DMS79 (cell line): ENCODE measurements around the gene TBC1D32.
"Not testable (repeated sequence)": the region's sequence is repeated elsewhere in the genome, so short reads cannot be mapped to it uniquely, and the experiment has no call there.

Experiments
- DNase-seq: peaks from one replicate; lab custom pipeline; 2025; lab: John Stamatoyannopoulos, UW

Gene TBC1D32

DNA sequence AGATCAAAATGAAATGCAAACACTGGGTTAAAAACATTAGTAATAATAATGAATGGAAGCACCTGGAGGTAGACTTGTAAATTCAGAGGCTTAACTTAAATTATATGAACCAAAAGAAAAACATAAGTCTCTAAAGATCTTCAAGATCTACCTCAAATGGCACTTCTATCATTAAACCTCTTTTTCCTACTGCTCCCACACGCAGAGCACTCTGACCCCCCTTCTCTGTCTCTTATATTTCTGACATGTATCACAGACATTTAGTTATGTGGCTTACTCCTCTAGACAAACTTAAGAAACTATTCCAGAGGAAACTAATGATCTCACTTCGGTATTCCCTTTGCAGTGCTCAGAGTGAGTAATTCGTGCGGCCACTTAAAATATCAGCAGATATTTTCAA is 1.1 kb downstream of the TBC1D32 start:
- DNase-seq = no peak

DNA sequence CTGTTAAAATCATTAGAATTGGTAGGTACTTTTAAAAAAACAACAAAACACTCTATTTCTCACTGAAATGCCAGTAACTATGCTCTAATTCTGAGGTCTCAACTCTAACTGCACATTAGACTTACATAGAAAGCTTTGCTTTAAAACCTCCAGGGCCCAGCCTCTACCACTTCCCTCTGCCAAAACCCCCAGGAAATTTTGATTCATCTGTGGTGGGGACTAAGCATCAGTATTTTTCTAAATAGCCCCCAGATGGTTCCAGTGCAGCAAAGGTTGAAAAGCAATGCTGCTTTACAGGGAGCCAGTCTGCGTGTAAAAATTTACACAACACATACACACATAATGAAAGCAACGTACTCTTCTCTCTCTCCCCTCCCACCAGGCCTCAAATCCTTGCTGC is 3.8 kb downstream of the TBC1D32 start:
- DNase-seq = no peak

GRCh38 chr6:121321282-121321681 is 13.0 kb downstream of the TBC1D32 start:
- no peak for DNase-seq

- DNase-seq = no peak
Observed at GRCh38 chr6:121319603-121320002, 14.7 kb downstream of the TBC1D32 start.

GRCh38 chr6:121319112-121319553 is 15.1 kb downstream of the TBC1D32 start:
- no peak for DNase-seq

GRCh38 chr6:121314381-121315112 is 19.7 kb downstream of the TBC1D32 start:
- no peak for DNase-seq

GRCh38 chr6:121311814-121312213 is 22.5 kb downstream of the TBC1D32 start:
- DNase-seq = not testable (repeated sequence)

- DNase-seq = no peak
Observed at GRCh38 chr6:121310495-121310894, 23.8 kb downstream of the TBC1D32 start.

DNA sequence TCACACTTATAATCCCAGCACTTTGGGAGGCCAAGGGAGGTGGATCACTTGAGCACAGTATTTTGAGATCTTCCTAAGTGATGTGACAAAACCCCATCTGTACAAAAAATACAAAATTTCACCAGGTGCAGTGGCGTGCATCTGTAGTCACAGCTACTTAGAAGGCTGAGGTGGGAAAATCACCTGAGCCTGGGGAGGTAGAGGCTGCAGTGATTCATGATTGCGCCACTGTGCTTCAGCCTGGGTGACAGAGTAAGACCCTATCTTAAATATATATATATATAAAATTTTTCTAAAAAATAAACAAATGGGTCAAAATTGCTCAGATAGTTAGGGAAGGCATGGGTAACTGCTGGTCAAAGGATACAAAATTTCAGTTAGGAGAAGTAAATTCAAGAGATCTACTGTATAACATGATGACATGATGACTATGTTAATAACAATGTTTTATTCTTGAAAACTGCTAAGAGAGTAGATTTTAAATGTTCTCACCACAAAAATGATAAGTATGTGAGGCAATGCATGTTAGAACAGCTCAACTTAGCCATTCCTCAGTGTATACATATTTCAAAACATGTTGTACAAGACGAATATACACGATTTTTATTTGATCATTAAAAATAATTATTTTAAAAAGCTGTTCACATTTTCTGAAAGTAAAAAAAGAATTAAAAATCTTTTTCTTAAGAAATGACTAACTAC is 24.4 kb downstream of the TBC1D32 start:
- DNase-seq = no peak

DNA sequence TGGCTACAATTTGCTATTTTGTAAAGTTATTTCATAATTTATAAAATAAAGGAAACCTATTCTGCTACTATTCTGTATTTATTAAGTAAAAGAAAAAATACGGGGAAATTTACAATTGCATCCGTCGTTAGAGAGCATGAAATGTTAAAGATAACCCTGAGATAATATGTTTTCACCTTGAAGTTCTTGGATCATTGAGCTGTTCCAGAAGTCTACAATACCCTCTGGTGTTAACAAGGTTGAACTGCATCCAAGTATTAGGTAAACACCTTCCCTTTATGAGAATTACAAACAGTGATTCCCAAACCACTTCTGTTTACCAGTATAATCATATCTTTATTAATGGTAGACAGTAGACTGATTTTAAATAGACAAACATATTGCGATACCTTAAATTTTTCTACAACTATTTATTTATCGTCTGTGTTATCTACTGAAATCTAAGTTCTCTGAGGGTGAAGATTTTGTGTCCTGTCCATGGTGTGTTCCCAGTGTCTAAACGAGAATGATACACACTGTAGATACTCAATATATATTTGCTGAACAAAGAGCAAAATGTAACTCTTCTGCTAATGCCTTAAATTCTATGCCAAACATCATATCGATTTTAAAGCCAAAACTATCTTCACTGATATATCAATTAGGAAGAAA is 28.2 kb downstream of the TBC1D32 start:
- DNase-seq = no peak

GRCh38 chr6:121302882-121303281 is 31.4 kb downstream of the TBC1D32 start:
- no peak for DNase-seq

DNA sequence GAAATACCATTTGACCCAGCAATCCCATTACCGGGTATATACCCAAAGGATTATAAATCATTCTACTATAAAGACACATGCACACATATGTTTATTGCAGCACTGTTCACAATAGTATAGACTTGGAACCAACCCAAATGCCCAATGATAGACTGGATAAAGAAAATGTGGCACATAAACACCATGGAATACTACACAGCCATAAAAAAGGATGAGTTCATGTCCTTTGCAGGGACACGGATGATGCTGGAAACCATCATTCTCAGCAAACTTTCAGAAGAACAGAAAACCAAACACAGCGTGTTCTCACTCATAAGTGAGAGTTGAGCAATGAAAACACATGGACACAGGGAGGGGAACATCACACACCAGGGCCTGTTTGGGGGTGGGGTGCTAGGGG is 33.1 kb downstream of the TBC1D32 start:
- DNase-seq = not testable (repeated sequence)

DNA sequence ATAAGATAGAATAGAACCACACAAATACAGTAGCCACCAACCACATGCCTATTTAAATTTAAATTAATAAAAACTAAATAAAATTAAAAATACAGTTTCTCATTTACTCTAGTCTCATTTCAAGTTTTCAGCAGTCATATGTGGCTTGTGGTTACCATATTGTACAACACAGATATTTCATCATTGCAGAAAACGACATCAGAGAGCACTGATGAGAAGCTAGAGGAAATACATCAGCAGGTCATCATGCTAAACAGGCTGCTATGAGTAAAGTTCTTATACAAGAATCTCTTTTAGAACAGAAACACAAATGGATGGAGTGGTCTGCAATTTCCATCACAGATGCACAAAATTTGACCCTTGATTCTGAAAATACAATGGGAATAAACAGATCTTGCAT is 36.6 kb downstream of the TBC1D32 start:
- no peak for DNase-seq

DNA sequence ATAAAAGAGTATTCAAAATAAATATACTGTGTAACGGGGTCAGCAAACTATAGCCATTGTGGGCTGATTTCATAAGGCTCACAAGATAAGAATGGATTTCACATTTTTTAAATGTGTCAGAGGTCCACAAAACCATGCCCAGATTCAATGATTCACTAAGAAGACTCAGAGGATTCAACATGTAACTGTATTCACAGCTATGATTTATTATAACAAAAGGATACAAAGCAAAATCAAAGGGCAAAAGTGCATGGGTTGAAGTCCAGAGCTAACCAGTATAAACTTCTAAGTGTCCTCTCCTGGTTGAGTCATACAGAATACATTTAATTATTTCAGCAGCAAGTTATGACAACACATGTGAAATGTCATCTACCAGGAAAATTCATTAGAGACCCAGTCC is 49.2 kb downstream of the TBC1D32 start:
- no peak for DNase-seq

- no peak for DNase-seq
Observed at GRCh38 chr6:121274666-121275295, 59.5 kb downstream of the TBC1D32 start.

- DNase-seq = no peak
Observed at GRCh38 chr6:121263742-121264141, 70.5 kb downstream of the TBC1D32 start.

- no peak for DNase-seq
Observed at GRCh38 chr6:121260651-121261102, 73.6 kb downstream of the TBC1D32 start.

DNA sequence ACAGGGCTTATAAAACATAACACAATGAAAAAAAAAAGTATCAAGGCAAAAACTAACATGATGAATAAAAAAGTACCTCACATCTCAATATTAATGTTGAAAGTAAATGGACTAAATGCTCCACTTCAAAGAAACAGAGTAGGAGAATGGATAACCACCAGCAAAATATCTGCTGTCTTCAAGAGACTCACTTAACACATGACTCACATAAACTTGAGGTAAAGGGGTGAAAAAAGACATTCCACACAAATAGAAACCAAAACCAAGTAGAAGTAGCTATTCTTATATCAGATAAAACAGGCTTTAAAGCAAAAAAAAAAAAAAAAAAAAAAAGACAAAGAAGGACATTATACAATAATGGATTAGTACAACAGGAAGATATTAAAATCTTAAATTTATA is 86.9 kb downstream of the TBC1D32 start:
- no peak for DNase-seq

DNA sequence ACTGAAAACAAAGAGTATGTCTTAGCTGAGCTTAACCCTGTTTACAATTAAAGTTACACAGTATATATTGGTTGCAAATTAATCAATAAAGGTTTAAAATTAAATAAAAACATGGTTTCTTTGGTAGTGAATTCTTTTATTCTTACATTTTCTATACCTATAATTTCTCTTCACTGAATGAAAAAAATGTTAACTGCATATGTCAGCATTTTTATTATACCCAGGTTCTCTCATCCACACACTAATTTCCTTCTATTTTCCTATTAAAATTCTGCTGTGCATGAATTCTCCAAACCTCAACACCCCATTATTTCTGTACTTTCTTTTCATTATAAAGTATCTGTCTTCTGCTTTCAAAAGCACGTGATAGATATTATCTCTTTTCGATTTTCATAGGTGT is 91.9 kb downstream of the TBC1D32 start:
- DNase-seq = no peak

DNA sequence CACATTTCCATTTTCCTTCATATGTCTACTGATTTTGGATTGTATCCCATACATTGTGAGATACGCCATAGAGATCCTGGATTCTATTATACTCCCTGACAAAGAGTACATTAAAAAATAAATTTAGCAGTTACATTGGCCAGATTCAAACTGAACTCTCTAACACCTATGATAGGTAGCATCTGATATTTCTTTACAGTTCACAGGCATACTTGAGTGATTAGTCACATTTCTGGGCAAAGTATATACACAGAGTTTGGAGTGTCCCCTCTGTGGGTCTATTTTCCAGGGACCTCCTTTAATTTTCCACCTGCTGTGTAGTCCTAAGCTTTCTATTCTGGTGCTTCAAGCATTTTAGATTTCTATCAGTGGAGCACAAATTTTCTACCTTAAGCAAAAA is 96.4 kb downstream of the TBC1D32 start:
- DNase-seq = no peak

GRCh38 chr6:121236984-121237383 is 97.3 kb downstream of the TBC1D32 start:
- no peak for DNase-seq

DNA sequence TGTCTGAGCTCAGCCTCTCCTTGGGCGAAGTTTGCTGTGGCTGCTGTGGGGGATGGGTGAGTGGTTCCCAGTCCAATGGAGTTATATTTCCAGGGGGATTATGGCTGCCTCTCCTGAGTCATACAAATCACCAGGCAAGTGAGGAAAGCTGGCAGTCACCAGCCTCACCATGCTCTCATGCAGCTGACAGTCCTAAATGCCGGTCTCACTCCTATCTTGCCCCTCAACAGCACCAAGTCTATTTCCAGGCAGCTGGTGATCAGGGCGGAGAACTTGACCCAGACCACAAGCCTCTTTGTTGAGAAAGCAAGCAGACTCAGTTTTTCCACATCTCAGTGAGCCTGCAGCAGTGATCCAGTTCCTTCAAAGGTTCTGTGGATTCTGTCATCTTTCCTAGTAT is 98.9 kb downstream of the TBC1D32 start:
- no peak for DNase-seq

- no peak for DNase-seq
Observed at GRCh38 chr6:121223930-121224329, 110.3 kb downstream of the TBC1D32 start.
